Type B pancreatic cell (in vitro differentiated cells): ENCODE measurements around the gene PRICKLE1. TPM values are rescaled to one million over a fixed set of nuclear protein-coding genes. Genes with fewer than 3 reads are reported as not detected.

Experiments
- DNase-seq: peaks from one replicate; pipeline ENCODE4 v3.0.0; 2021; ENCODE audit warnings: mixed read lengths; ENCODE audit not compliant: unreplicated experiment; ENCODE audit errors: extremely low spot score
- H3K27ac Mint-ChIP-seq: 2 replicates; pipeline ENCODE4 v1.8.0; 2021; ENCODE audit warnings: mild to moderate bottlenecking, mixed read lengths
- H3K27me3 Mint-ChIP-seq: 2 replicates; pipeline ENCODE4 v1.8.0; 2021; ENCODE audit warnings: mixed read lengths
- H3K36me3 Mint-ChIP-seq: 2 replicates; pipeline ENCODE4 v1.8.0; 2021; ENCODE audit warnings: mixed read lengths
- H3K4me1 Mint-ChIP-seq: one replicate; pipeline ENCODE4 v1.8.0; 2021; ENCODE audit warnings: mixed read lengths; ENCODE audit not compliant: unreplicated experiment
- H3K4me3 Mint-ChIP-seq: 2 replicates; pipeline ENCODE4 v1.8.0; 2021; ENCODE audit warnings: mild to moderate bottlenecking, mixed read lengths
- H3K9me3 Mint-ChIP-seq: 2 replicates; pipeline ENCODE4 v1.8.0; 2021; ENCODE audit warnings: mixed read lengths
- CTCF ChIP-seq: fragments of 200-600 bp; sonication (generic); conservative IDR thresholded peaks from 2 replicates; pipeline ENCODE4 v1.5.0; 2021; ENCODE audit warnings: antibody characterized with exemption, mild to moderate bottlenecking
- total RNA-seq: library from RNA; stranded (reverse); gene quantifications from 2 replicates; pipeline ENCODE4 v1.2.1, GENCODE V29; 2021; ENCODE audit warnings: low replicate concordance

PRICKLE1 gene
- total RNA-seq, 1 donor from 2014 or later = 28.7 TPM

DNA sequence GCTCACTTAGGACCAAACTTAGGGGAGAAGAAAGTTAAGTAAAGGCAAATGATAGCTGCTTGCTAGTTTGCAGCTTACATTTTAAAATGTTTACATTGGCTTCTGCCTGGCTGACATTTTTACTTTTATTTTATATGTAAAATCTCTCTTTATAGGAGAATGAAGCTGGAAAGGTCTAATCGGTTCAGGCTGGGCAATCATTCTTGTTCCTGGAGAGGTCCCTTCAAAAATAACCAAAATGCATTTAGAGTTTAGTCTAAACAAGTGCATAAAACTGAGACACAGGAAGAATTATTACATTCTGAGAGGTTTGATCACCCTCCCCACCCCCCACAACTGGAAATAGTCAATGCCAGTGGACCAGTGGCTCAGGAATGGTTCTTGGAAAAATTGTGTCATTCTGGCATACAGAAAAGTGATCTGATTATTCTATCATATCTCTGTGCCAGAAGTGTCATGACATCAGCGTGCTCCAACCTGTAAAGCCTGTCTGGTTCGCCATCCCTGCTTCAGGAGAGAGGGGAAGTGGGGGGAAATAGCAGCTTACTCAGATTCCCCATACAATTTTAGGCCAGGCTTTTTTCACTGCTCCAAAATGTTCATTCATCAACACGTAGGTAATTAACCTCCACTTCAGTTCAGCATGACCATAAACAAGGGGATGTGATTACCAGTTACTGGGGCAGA is 4.2 kb downstream of the PRICKLE1 start:
- Mint-ChIP-seq H3K4me1 (peaks cover 36% of the 10 kb centered on the region), H3K27ac (no peak overlapping the region)
- no peak for DNase-seq

GRCh38 chr12:42584651-42585111 is 4.9 kb downstream of the PRICKLE1 start:
- H3K4me3 Mint-ChIP-seq = peak overlapping the region; percentile 66
- no peak overlapping the region for H3K27ac Mint-ChIP-seq
- H3K27me3 Mint-ChIP-seq = peaks cover 10% of the 10 kb centered on the region
- DNase-seq = no peak
- no peaks in the 10 kb centered on the region for H3K36me3 Mint-ChIP-seq
- H3K4me1 Mint-ChIP-seq = peaks cover 36% of the 10 kb centered on the region
- TF ChIP-seq CTCF = no peak
- H3K9me3 Mint-ChIP-seq = no peaks in the 10 kb centered on the region

More for the DNA sequence above, 4.2 kb downstream of the PRICKLE1 start:
- Mint-ChIP-seq H3K27me3 (peaks cover 13% of the 10 kb centered on the region), H3K36me3 (no peaks in the 10 kb centered on the region), H3K9me3 (no peaks in the 10 kb centered on the region), H3K4me3 (peak overlapping the region; percentile 48)
- TF ChIP-seq CTCF = no peak

GRCh38 chr12:42583016-42583415 is 6.5 kb downstream of the PRICKLE1 start:
- no peaks in the 10 kb centered on the region for H3K9me3 Mint-ChIP-seq
- H3K4me1 Mint-ChIP-seq = peaks cover 42% of the 10 kb centered on the region
- H3K27ac Mint-ChIP-seq = no peak overlapping the region
- H3K4me3 Mint-ChIP-seq = no peak overlapping the region
- peaks cover 4% of the 10 kb centered on the region for H3K27me3 Mint-ChIP-seq
- no peaks in the 10 kb centered on the region for H3K36me3 Mint-ChIP-seq
- no peak for DNase-seq
- TF ChIP-seq CTCF = no peak

DNA sequence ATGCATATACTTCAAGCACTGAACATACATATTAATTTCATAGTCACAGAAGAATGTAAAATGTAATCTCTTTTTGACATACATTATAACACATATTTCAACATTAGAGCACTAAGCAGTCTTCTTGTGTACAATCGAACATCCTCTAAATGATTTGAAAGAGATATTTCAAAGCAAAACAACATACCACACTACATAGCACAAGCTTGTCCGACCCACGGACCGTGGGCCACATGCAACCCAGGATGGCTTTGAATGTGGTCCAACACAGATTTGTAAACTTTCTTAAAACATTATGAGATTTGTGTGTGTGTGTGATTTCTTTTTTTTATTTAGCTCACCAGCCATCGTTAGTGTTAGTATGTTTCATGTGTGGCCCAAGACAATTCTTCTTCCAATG is 7.0 kb downstream of the PRICKLE1 start:
- H3K4me1 Mint-ChIP-seq = peaks cover 42% of the 10 kb centered on the region
- no peaks in the 10 kb centered on the region for H3K36me3 Mint-ChIP-seq
- H3K27me3 Mint-ChIP-seq = peaks cover 3% of the 10 kb centered on the region
- H3K27ac Mint-ChIP-seq = no peak overlapping the region
- TF ChIP-seq CTCF = no peak
- H3K9me3 Mint-ChIP-seq = no peaks in the 10 kb centered on the region
- DNase-seq = no peak
- no peak overlapping the region for H3K4me3 Mint-ChIP-seq

GRCh38 chr12:42582050-42582449 is 7.5 kb downstream of the PRICKLE1 start:
- Mint-ChIP-seq H3K27ac (no peak overlapping the region), H3K9me3 (no peaks in the 10 kb centered on the region), H3K27me3 (peaks cover 3% of the 10 kb centered on the region), H3K4me3 (no peak overlapping the region), H3K4me1 (peaks cover 42% of the 10 kb centered on the region), H3K36me3 (no peaks in the 10 kb centered on the region)
- no peak for DNase-seq
- TF ChIP-seq CTCF = no peak
